Keratinocyte (primary cell): ENCODE data around the gene CCBE1. TPM values are rescaled to one million over a fixed set of nuclear protein-coding genes. Genes with fewer than 3 reads are reported as not detected.

ENCODE experiments used
- DNase-seq: peaks from one replicate; pipeline ENCODE4 v3.0.0-alpha.2; 2011; ENCODE audit warnings: low read depth, missing footprints, low spot score
- FAIRE-seq: peaks from 2 replicates; lab custom pipeline; 2011; peaks lifted over from hg19 to GRCh38; lab: Jason Lieb, UNC
- H2AFZ ChIP-seq: 2 replicates; pipeline ENCODE4 v1.6.0; 2012; ENCODE audit warnings: low read length, control low read depth, inconsistent platforms; ENCODE audit not compliant: control insufficient read depth
- H3K27ac ChIP-seq: 2 replicates; pipeline ENCODE4 v1.5.1; 2011; ENCODE audit warnings: low read length; ENCODE audit not compliant: control insufficient read depth, insufficient read depth
- H3K27me3 ChIP-seq: 3 replicates; pipeline ENCODE4 v1.6.0; 2011; ENCODE audit warnings: low read length; ENCODE audit not compliant: control insufficient read depth, insufficient read depth; ENCODE audit errors: extremely low read depth
- H3K36me3 ChIP-seq, 2 experiments: 2 replicates in 1 of 2; 3 replicates in 1 of 2; pipeline ENCODE4 v1.5.1; 2011; ENCODE audit warnings: low read length in 2 of 2, mild to moderate bottlenecking in 1 of 2; ENCODE audit not compliant: control insufficient read depth in 2 of 2, insufficient read depth in 2 of 2; ENCODE audit errors: extremely low read depth in 1 of 2
- H3K4me1 ChIP-seq: 3 replicates; pipeline ENCODE4 v1.5.1; 2011; ENCODE audit warnings: low read length; ENCODE audit not compliant: control insufficient read depth, insufficient read depth; ENCODE audit errors: extremely low read depth
- H3K4me2 ChIP-seq: 3 replicates; pipeline ENCODE4 v1.6.0; 2011; ENCODE audit warnings: low read depth, low read length; ENCODE audit not compliant: control insufficient read depth, insufficient read depth; ENCODE audit errors: extremely low read depth
- H3K4me3 ChIP-seq, 3 experiments: fragments of 200-600 bp in 1 of 3; sonication (generic) in 1 of 3; 2 replicates in 2 of 3; 3 replicates in 1 of 3; pipeline ENCODE4 v1.5.1; 2011 to 2016; ENCODE audit warnings: low read length in 3 of 3, mild to moderate bottlenecking in 3 of 3, control low read depth in 2 of 3, inconsistent platforms in 1 of 3, low read depth in 1 of 3, mixed read lengths in 1 of 3, mixed run types in 1 of 3, moderate library complexity in 1 of 3; ENCODE audit not compliant: control insufficient read depth in 2 of 3, insufficient read depth in 2 of 3; ENCODE audit errors: extremely low read depth in 1 of 3
- H3K79me2 ChIP-seq: 2 replicates; pipeline ENCODE4 v1.6.0; 2012; ENCODE audit warnings: low read length; ENCODE audit not compliant: control insufficient read depth, insufficient read depth
- H3K9ac ChIP-seq: 3 replicates; pipeline ENCODE4 v1.6.0; 2011; ENCODE audit warnings: low read length; ENCODE audit not compliant: control insufficient read depth, insufficient read depth; ENCODE audit errors: extremely low read depth
- H3K9me1 ChIP-seq: 3 replicates; pipeline ENCODE4 v1.6.0; 2011; ENCODE audit warnings: low read length; ENCODE audit not compliant: control insufficient read depth, insufficient read depth; ENCODE audit errors: extremely low read depth
- H3K9me3 ChIP-seq: 2 replicates; pipeline ENCODE4 v1.5.1; 2012; ENCODE audit warnings: low read depth, low read length; ENCODE audit not compliant: control insufficient read depth
- H4K20me1 ChIP-seq: 3 replicates; pipeline ENCODE4 v1.6.0; 2011; ENCODE audit warnings: low read length; ENCODE audit not compliant: control insufficient read depth, insufficient read depth; ENCODE audit errors: extremely low read depth
- CTCF ChIP-seq, 3 experiments: IDR thresholded peaks in 1 of 3; conservative IDR thresholded peaks in 1 of 3; optimal IDR thresholded peaks in 1 of 3; 2 replicates in 2 of 3; 3 replicates in 1 of 3; pipeline versions ENCODE3 to v1.5.1; 2011; ENCODE audit warnings: low read length in 3 of 3, mild to moderate bottlenecking in 3 of 3, moderate library complexity in 2 of 3, control low read depth in 1 of 3, inconsistent platforms in 1 of 3; ENCODE audit not compliant: insufficient read depth in 2 of 3; ENCODE audit errors: extremely low read depth in 1 of 3
- EZH2 ChIP-seq: IDR thresholded peaks from one replicate; pipeline ENCODE4 v1.6.1; 2012; ENCODE audit warnings: inconsistent platforms, mild to moderate bottlenecking, low read length, moderate library complexity
- dilution Hi-C: fragments of 300-500 bp; cut with MboI; formaldehyde crosslinking; loops from one replicate; pipeline ENCODE4 v1.7.0; 2020; ENCODE audit warnings: low sequenced_read_pairs; ENCODE audit not compliant: extremely low pct_ligation_motif_present
- polyA plus RNA-seq, 5 experiments: library from polyadenylated mRNA; depleted of rRNA in 3 of 5; stranded (reverse) in 3 of 5; stranded (forward) in 1 of 5; unstranded in 1 of 5; fragments of >200 nt; gene quantifications; 1 replicate in 1 of 5; 2 replicates in 3 of 5; 3 replicates in 1 of 5; pipeline versions ENCODE4 v1.2.1 to v1.2.3, GENCODE V29; 2011 to 2012; ENCODE audit warnings: missing spikeins in 2 of 5, low read depth in 1 of 5, low replicate concordance in 1 of 5

The CCBE1 gene
- polyA plus RNA-seq, 1 donor (not counting 4 experiments of a cell fraction or from before 2014, with no cell fraction given) = 20.1 TPM

- no peaks in the 10 kb centered on the region for H3K9me3 ChIP-seq
- H3K4me1 ChIP-seq = peaks cover 31% of the 10 kb centered on the region
- no peaks in the 10 kb centered on the region for H3K27me3 ChIP-seq
- no peaks in the 10 kb centered on the region for H4K20me1 ChIP-seq
- H3K79me2 ChIP-seq = no peaks in the 10 kb centered on the region
- no peak overlapping the region for H3K27ac ChIP-seq
- peak overlapping the region; percentile 57 for H3K4me2 ChIP-seq
- H3K36me3 ChIP-seq = no peaks in the 10 kb centered on the region
- FAIRE-seq (peak; percentile 59), DNase-seq (no peak)
- H2AFZ ChIP-seq = peak overlapping the region; percentile 84
- peaks cover 3% of the 10 kb centered on the region for H3K9me1 ChIP-seq
- no peak overlapping the region for H3K4me3 ChIP-seq
- TF ChIP-seq CTCF (optimal IDR thresholded peaks at IDR 0.05 in 1 of 3, IDR thresholded peaks at IDR 0.05 in 1 of 3, conservative IDR thresholded peaks at IDR 0.05 in 1 of 3; ENCODE audit: extremely low read depth in 1 of 3, insufficient read depth in 2 of 3, low read length in 3 of 3) (no peak), EZH2 (no peak)
- dilution Hi-C loops = no loop called here
- peak overlapping the region; percentile 16 for H3K9ac ChIP-seq
Observed at GRCh38 chr18:59706499-59706898, 9.3 kb upstream of the CCBE1 start.

GRCh38 chr18:59705145-59705544, 7.9 kb upstream of the CCBE1 start:
- Histone ChIP-seq H3K79me2 (no peaks in the 10 kb centered on the region), H3K4me3 (no peak overlapping the region), H3K9me1 (peaks cover 3% of the 10 kb centered on the region), H3K27ac (peak overlapping the region; percentile 80), H4K20me1 (no peaks in the 10 kb centered on the region), H3K36me3 (no peaks in the 10 kb centered on the region), H2AFZ (no peak overlapping the region), H3K9ac (no peak overlapping the region), H3K4me2 (no peak overlapping the region), H3K4me1 (peaks cover 44% of the 10 kb centered on the region), H3K27me3 (no peaks in the 10 kb centered on the region), H3K9me3 (no peaks in the 10 kb centered on the region)
- FAIRE-seq = peak; percentile 84
- no peak for TF ChIP-seq EZH2
- TF ChIP-seq CTCF (optimal IDR thresholded peaks at IDR 0.05 in 1 of 3, IDR thresholded peaks at IDR 0.05 in 1 of 3, conservative IDR thresholded peaks at IDR 0.05 in 1 of 3; ENCODE audit: extremely low read depth in 1 of 3, insufficient read depth in 2 of 3, low read length in 3 of 3) = no peak
- no peak for DNase-seq
- dilution Hi-C loops = no loop called here
